ENCODE data around the gene THG1L. TPM values are rescaled to one million over a fixed set of nuclear protein-coding genes. Genes with fewer than 3 reads are reported as not detected.

THG1L gene
- polyA plus RNA-seq, 1 donor: 30.5 TPM

- DNase-seq: no peak
Measured at GRCh38 chr5:157750320-157750719, 19.1 kb downstream of the THG1L start.

GRCh38 chr5:157756122-157756521, 24.9 kb downstream of the THG1L start:
- no peak for DNase-seq

DNA sequence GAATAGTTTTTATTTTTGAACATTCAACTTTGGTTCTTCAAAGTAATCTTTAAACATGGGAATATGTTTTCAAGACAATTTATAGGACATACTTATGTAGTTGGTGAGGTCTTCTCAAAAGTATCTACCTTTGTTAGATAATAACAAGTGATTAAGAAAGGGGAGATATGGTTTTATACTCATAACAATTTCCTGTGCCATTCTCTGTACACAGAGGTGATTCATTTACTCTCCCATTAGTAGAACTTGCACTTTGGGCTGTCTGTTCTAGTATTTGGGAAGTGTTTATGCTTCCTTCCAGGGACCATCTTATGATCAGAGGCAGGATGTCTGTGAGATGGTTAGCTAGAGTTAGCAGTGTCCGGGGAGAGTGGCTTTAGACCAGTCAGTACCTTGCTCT, 27.5 kb downstream of the THG1L start:
- DNase-seq: no peak

DNA sequence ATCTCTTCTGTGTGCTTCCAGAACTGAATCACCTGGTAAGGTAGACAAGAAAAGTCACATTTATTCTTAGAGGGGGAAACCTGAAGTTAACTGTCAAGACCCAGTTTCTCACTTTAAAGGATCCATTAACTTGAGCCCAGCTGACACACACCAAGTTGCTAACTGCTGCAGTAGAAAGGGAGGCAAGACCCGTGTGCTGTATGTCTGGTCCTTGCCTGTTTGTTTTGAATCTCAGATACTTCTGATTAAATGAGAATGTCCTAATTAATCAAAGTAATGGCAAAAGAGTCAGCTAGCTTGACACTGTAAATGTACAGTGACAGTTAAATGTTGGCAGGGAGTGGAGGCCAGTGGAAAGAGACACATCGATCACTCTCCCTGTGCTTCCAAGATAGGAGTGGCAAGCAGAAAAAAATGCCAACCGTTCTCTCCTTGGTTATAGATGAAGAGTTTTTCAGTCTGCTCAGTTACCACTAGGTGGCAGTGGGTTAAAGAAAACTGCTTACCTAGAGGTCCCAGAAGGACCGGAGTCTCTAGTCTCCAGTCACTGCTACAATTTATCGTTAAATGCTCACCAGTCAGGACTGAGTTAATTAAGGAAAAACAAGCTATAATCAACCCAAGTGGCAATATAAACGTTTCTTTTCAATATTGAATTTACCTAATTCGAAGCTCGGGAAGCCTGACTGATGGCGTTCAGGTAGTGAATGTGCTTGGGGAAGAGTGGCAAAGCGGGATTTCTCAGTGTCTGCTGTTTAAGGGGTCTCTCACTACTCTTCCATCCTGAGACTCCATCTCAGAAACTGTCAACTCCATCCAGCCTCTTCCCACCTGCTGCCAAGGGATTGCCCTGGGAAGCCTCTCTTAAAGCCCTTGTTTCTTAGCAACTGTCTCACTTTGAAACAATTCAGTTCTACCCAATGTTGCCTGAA, 30.7 kb downstream of the THG1L start:
- DNase-seq: peak; percentile 59

GRCh38 chr5:157764531-157764930, 33.3 kb downstream of the THG1L start:
- no peak for DNase-seq

GRCh38 chr5:157766442-157766841, 35.2 kb downstream of the THG1L start:
- no peak for DNase-seq

DNA sequence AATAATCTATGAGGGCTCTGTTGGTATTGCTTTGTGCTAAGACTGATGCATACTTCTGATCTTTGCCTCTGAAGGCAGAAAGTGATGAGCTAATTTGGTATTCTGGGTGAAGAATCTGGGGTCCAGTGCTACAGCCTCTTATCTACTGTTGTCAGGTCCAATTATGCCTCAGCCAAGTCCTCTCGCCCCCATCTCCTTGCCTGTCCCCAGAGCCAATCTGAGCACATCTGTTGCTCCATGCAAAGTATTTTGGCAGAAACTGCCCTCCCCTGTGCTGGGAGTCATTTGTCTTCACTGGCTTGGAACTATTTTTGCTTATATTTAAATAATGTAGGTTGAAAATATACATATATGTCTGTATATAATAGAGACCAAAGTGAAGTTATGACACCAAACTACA, 35.7 kb downstream of the THG1L start:
- no peak for DNase-seq

DNA sequence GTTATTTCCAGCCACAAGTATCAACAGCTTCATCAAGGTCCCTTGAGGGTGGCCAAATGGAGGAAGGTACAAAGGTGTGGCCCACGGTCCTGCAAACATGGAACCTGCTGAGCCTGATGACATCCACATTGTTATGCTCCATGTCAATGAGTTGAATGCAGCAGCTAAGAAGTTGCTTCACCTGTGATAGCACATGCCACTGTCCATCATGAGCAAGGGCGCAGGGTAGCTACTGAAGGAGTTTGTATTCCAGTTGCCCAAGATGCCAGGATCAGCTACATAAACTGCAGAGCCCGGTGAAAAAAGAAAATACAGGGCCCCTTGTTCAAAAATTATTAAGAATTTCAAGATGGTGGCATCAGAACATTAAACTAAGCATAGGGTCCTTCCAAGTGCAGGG, 36.5 kb downstream of the THG1L start:
- no peak for DNase-seq

- DNase-seq: no peak
Measured at GRCh38 chr5:157770665-157771064, 39.4 kb downstream of the THG1L start.

DNA sequence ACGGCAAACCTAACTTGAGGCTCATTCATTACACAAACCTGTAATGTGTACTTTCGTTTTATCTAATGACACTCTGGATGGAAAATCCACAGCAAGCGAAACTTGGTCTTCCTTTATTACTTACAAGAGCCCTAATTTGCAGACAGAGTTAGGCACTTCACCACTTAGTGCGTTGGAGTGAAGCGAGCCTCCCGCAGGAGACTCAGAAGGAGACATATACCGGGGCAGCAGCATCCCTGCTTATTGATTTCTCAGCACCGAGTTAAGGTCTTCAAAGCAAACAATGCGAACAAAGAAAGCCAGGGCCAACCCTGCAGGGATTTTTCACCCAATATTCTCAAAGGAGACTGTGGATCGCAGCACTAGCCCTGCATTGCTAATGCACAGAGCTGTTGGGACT, 40.9 kb downstream of the THG1L start:
- no peak for DNase-seq

- DNase-seq: peak; percentile 70
Measured at GRCh38 chr5:157778121-157778805, 47.0 kb downstream of the THG1L start.

- no peak for DNase-seq
Measured at GRCh38 chr5:157779221-157779620, 48.0 kb downstream of the THG1L start.

- DNase-seq: no peak
Measured at GRCh38 chr5:157785801-157786200, 54.6 kb downstream of the THG1L start.

Other genes starting within 250 kb of the THG1L start
- gene ADAM19, start 155.6 kb upstream of the THG1L start, polyA plus RNA-seq (ENCODE audit: insufficient read length): 8.8 TPM
- gene SOX30, start 79.0 kb upstream of the THG1L start, polyA plus RNA-seq (ENCODE audit: insufficient read length): 0.50 TPM
- not detected for gene C5orf52, start 59.9 kb upstream of the THG1L start, polyA plus RNA-seq (ENCODE audit: insufficient read length)
- gene LSM11, start 12.3 kb downstream of the THG1L start, polyA plus RNA-seq (ENCODE audit: insufficient read length): 9.7 TPM
- 158 TPM for gene CLINT1, start 127.7 kb downstream of the THG1L start, polyA plus RNA-seq (ENCODE audit: insufficient read length)

All from left kidney (tissue), 2 donors.